Mononuclear cell (primary cell): ENCODE results near the gene KMT5B. TPM values are rescaled to one million over a fixed set of nuclear protein-coding genes. Genes with fewer than 3 reads are reported as not detected.

Source experiments
- H3K27me3 ChIP-seq: 2 replicates; pipeline ENCODE4 v1.6.0; 2011; ENCODE audit warnings: low read length, control low read depth; ENCODE audit not compliant: insufficient read depth
- H3K4me1 ChIP-seq: 2 replicates; pipeline ENCODE4 v1.5.1; 2011; ENCODE audit warnings: mild to moderate bottlenecking, low read length, control low read depth; ENCODE audit not compliant: insufficient read depth
- H3K4me3 ChIP-seq: 2 replicates; pipeline ENCODE4 v1.5.1; 2011; ENCODE audit warnings: mild to moderate bottlenecking, low read length, moderate library complexity
- H3K9me3 ChIP-seq: 2 replicates; pipeline ENCODE4 v1.5.1; 2011; ENCODE audit warnings: low read depth, mild to moderate bottlenecking, control low read depth, low read length
- total RNA-seq: library from RNA; depleted of rRNA; stranded (reverse); fragments of >200 nt; gene quantifications from one replicate; pipeline ENCODE4 v1.2.3, GENCODE V29; 2012

Gene KMT5B
- total RNA-seq, 1 donor: 20.0 TPM

GRCh38 chr11:68173926-68174325, 39.2 kb downstream of the KMT5B start:
- Histone ChIP-seq H3K4me3 (no peak overlapping the region), H3K4me1 (no peaks in the 10 kb centered on the region), H3K27me3 (no peaks in the 10 kb centered on the region), H3K9me3 (no peaks in the 10 kb centered on the region)

DNA sequence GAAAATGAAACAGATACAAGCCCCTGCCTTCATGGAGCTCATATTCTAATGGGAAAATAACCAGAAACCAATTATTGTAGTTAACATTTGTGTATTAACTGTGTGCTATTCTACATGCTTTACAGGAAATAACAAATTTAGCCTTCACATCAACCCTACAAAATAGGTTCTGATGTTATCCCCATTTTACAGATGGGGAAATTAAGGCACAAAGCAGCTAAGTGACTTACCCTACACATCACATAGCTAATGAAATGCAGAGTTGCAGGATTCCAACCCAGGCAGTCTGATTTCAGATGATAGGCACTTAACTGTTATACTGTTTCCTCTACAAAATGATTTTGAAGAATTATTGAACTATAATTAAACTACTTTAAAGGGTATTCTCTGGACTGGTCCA, 43.7 kb downstream of the KMT5B start:
- Histone ChIP-seq H3K4me1 (no peaks in the 10 kb centered on the region), H3K27me3 (no peaks in the 10 kb centered on the region), H3K4me3 (no peak overlapping the region), H3K9me3 (no peaks in the 10 kb centered on the region)

DNA sequence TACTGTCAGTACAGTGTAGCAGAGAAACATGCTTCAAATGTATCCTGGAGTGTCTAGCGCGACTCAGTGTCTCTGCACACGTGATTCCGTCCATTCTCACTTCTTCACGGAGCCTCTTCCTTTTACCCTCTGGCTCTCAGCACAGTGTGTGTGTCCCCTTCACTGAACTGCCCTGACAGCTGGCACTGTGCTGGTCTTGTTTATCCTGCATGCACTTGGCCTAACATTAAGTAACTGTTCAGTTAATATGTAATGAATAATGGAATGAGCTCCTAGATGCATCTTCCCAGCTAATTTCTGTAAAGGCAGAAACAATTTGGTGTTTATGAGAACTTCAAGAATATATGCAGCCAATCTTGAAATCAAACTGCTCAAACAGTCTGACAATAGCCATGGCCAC, 44.4 kb downstream of the KMT5B start:
- Histone ChIP-seq H3K4me1 (no peaks in the 10 kb centered on the region), H3K9me3 (no peaks in the 10 kb centered on the region), H3K27me3 (no peaks in the 10 kb centered on the region), H3K4me3 (no peak overlapping the region)

- H3K27me3 ChIP-seq: no peaks in the 10 kb centered on the region
- H3K4me3 ChIP-seq: no peak overlapping the region
- H3K4me1 ChIP-seq: no peaks in the 10 kb centered on the region
- no peaks in the 10 kb centered on the region for H3K9me3 ChIP-seq
Observed at GRCh38 chr11:68167474-68167873, 45.6 kb downstream of the KMT5B start.

GRCh38 chr11:68166969-68167368, 46.1 kb downstream of the KMT5B start:
- Histone ChIP-seq H3K4me3 (no peak overlapping the region), H3K27me3 (no peaks in the 10 kb centered on the region), H3K4me1 (no peaks in the 10 kb centered on the region), H3K9me3 (no peaks in the 10 kb centered on the region)

DNA sequence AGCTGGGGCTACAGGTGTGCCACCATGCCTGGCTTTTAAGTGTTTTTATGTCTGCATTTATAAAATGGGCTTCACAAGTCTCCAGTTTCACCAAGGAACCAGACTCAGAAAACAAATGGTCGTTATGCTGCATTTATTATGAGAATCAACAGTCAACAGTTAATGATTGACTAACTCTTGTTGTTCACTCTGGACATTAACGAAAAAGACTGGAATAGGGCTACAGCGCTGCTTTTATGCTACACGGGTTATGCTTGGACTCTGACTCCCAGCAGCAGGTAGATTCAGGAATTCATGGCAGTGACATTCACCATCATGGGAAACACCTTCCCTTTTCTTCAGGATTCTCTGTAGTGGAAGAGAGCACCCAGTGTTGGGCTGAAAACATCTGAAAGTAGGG, 47.5 kb downstream of the KMT5B start:
- no peaks in the 10 kb centered on the region for H3K9me3 ChIP-seq
- no peaks in the 10 kb centered on the region for H3K4me1 ChIP-seq
- no peaks in the 10 kb centered on the region for H3K27me3 ChIP-seq
- H3K4me3 ChIP-seq: no peak overlapping the region

- H3K9me3 ChIP-seq: no peaks in the 10 kb centered on the region
- H3K27me3 ChIP-seq: no peaks in the 10 kb centered on the region
- no peak overlapping the region for H3K4me3 ChIP-seq
Observed at GRCh38 chr11:68164437-68164836, 48.7 kb downstream of the KMT5B start.

GRCh38 chr11:68163691-68164090, 49.4 kb downstream of the KMT5B start:
- H3K9me3 ChIP-seq: no peaks in the 10 kb centered on the region
- no peaks in the 10 kb centered on the region for H3K4me1 ChIP-seq
- H3K27me3 ChIP-seq: no peaks in the 10 kb centered on the region
- H3K4me3 ChIP-seq: no peak overlapping the region

More at GRCh38 chr11:68164437-68164836, 48.7 kb downstream of the KMT5B start:
- no peaks in the 10 kb centered on the region for H3K4me1 ChIP-seq

DNA sequence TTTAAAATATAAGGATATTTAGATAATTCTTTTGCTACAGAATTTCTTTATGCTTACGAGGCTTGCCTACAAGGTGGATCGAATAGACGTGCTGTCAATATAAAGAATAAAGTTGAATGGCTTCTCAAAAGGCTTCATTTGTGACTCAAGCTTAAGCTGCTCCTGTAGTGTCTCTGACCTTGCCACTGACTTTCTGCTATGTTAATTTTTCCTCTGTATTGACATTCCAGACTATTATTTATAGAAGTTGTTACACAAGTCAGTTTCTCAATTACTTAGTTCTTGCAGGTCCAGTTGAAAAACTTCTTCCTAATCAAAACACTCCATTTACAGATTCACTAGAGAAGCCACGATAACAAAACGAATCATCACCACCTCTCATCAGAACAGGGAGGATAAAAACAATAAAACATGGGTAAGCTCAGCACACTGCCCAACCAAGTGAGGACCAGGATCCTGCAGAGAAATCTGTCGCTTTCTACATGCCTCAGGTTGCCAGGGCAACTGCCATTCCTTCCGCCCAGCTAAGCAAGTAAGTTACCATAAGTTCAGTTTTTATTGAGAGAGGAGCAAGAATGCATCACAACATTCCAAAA, 52.9 kb downstream of the KMT5B start:
- H3K4me3 ChIP-seq: no peak overlapping the region
- H3K27me3 ChIP-seq: no peaks in the 10 kb centered on the region
- no peaks in the 10 kb centered on the region for H3K4me1 ChIP-seq
- no peaks in the 10 kb centered on the region for H3K9me3 ChIP-seq

- no peaks in the 10 kb centered on the region for H3K9me3 ChIP-seq
- H3K4me1 ChIP-seq: no peaks in the 10 kb centered on the region
- no peak overlapping the region for H3K4me3 ChIP-seq
- no peaks in the 10 kb centered on the region for H3K27me3 ChIP-seq
Observed at GRCh38 chr11:68159665-68160064, 53.4 kb downstream of the KMT5B start.

DNA sequence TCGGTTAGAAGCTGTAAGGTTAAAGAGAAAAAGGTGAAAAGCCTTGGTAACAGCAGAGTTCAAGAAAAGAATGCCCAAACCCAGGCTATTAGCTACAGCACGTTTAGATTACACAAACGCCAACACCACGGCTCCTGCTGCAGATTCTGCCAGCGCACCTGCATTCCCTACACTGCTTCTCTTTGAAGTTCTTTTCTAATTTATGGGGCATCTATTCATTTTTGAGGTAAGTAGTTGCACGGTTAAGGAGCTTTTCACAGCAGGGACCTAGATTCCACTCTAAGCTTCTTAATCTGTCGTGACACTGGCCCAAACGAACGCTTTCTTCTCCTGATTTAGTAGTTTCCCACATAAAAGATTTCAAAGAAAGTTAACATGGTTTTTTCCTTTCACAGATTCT, 53.9 kb downstream of the KMT5B start:
- no peaks in the 10 kb centered on the region for H3K4me1 ChIP-seq
- no peak overlapping the region for H3K4me3 ChIP-seq
- H3K9me3 ChIP-seq: no peaks in the 10 kb centered on the region

GRCh38 chr11:68158580-68158979, 54.5 kb downstream of the KMT5B start:
- no peaks in the 10 kb centered on the region for H3K27me3 ChIP-seq
- no peaks in the 10 kb centered on the region for H3K4me1 ChIP-seq
- H3K4me3 ChIP-seq: no peak overlapping the region

More for the DNA sequence above, 53.9 kb downstream of the KMT5B start:
- H3K27me3 ChIP-seq: no peaks in the 10 kb centered on the region

DNA sequence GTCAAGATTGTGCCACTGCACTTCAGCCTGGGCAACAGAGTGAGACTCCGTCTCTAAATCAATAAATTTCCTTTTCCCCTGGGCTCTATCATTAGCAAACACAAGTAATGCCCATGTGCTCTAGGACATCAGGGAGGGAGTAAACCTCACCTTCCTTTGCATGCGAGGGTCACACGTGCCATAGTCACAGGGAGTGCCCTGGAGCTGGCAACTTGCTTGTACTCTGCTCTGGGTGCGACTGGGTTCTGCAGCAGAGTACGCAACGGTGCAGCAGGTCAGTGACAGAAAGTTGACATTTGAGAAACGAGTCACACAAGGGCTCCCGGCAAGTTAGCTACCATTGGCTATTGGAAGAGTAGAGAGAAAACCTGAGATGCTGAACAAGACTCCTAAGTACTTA, 59.4 kb downstream of the KMT5B start:
- Histone ChIP-seq H3K4me3 (no peak overlapping the region), H3K27me3 (no peaks in the 10 kb centered on the region), H3K4me1 (no peaks in the 10 kb centered on the region), H3K9me3 (no peaks in the 10 kb centered on the region)

More at GRCh38 chr11:68158580-68158979, 54.5 kb downstream of the KMT5B start:
- H3K9me3 ChIP-seq: no peaks in the 10 kb centered on the region

DNA sequence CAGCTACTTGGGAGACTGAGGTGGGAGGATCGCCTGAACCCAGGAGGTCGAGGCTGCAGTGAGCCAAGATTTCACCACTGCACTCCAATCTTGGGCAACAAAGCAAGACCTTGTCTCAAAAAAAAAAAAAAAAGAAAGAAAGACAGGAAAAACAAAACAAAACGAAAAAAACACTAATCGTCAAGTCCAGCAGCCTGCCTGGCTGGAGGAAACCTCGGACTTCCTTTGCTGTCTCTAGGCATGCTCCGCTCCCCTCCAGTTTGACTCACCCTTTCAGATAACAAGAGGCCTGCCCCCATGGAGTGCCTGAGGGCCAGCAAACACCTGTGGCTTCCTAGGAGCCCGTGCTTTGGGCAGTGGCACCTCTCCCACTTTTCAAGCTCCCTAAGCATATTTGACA, 63.1 kb downstream of the KMT5B start:
- Histone ChIP-seq H3K9me3 (no peaks in the 10 kb centered on the region), H3K4me3 (no peak overlapping the region), H3K4me1 (peaks cover 12% of the 10 kb centered on the region)

GRCh38 chr11:68149417-68149816, 63.7 kb downstream of the KMT5B start:
- H3K27me3 ChIP-seq: no peaks in the 10 kb centered on the region
- H3K9me3 ChIP-seq: no peaks in the 10 kb centered on the region
- no peak overlapping the region for H3K4me3 ChIP-seq
- peaks cover 18% of the 10 kb centered on the region for H3K4me1 ChIP-seq

More for the DNA sequence above, 63.1 kb downstream of the KMT5B start:
- no peaks in the 10 kb centered on the region for H3K27me3 ChIP-seq

DNA sequence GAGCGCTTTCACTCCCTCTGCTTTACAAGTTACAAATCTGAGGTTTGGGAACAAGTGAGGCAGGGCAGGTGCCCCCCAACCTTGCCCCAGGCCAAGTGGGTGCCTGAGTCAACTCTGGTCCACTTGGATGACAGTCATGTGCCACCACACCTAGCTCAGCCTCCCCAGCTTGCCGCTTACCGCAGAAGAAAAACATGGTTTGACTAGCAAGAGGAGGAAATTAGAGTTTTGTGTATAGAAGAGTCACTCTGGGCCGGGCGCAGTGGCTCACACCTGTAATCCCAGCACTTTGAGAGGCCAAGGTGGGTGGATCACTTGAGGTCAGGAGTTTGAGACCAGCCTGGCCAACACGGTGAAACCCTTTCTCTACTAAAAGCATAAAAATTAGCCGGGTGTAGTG, 64.2 kb downstream of the KMT5B start:
- H3K4me1 ChIP-seq: peaks cover 19% of the 10 kb centered on the region
- H3K9me3 ChIP-seq: no peaks in the 10 kb centered on the region

More for the DNA sequence above, 64.2 kb downstream of the KMT5B start:
- H3K27me3 ChIP-seq: no peaks in the 10 kb centered on the region
- H3K4me3 ChIP-seq: no peak overlapping the region
